MM.1S (cell line): Measurements from ENCODE around the gene SIL1.

Experiments
- CTCF ChIP-seq: fragments of 300-600 bp; sonication (generic); IDR thresholded peaks from 2 replicates; pipeline ENCODE4 v1.5.1; 2016; ENCODE audit warnings: antibody characterized with exemption, low read length, mixed read lengths
- EZH2 ChIP-seq: fragments of 300-600 bp; sonication (generic); optimal IDR thresholded peaks from 2 replicates; pipeline ENCODE3; 2017; ENCODE audit warnings: low read depth, mild to moderate bottlenecking, antibody characterized with exemption, low read length, mixed read lengths
- EZH2phosphoT487 ChIP-seq: fragments of 300-600 bp; sonication (generic); IDR thresholded peaks from 2 replicates; pipeline ENCODE4 v1.6.1; 2018; ENCODE audit warnings: antibody characterized with exemption, low read length

- TF ChIP-seq CTCF (no peak), EZH2phosphoT487 (no peak), EZH2 (no peak)
Observed at GRCh38 chr5:139204196-139204595, 6.0 kb upstream of the SIL1 start.
